ENCODE data around the gene FBXO21.

Gene FBXO21

GRCh38 chr12:117158911-117159553 is 31.2 kb downstream of the FBXO21 start:
- no peaks in the 10 kb centered on the region for H4K20me1 ChIP-seq (ENCODE audit: low read depth, low read length)
- H3K4me2 ChIP-seq (ENCODE audit: low read depth, low read length, poor library complexity, severe bottlenecking): no peak overlapping the region
- no peak for TF ChIP-seq EZH2phosphoT487 (conservative IDR thresholded peaks at IDR 0.05; ENCODE audit: low read length)
- TF ChIP-seq CTCF (IDR thresholded peaks at IDR 0.05; ENCODE audit: insufficient read depth, low read length, poor library complexity, severe bottlenecking): no peak
- H3F3A ChIP-seq (ENCODE audit: insufficient read depth): no peaks in the 10 kb centered on the region
- H3K4me3 ChIP-seq (ENCODE audit: insufficient read depth, low read length, poor library complexity, severe bottlenecking): no peak overlapping the region
- peaks cover 10% of the 10 kb centered on the region for H3K36me3 ChIP-seq (ENCODE audit: low read length)
- H3K27ac ChIP-seq (ENCODE audit: low read depth, low read length): no peak overlapping the region
- H3K9me3 ChIP-seq (ENCODE audit: insufficient read depth, low read length): no peaks in the 10 kb centered on the region
- no peaks in the 10 kb centered on the region for H3K9me2 ChIP-seq (replicated peaks; ENCODE audit: insufficient read depth, low read length)
- no peak overlapping the region for H2AFZ ChIP-seq (ENCODE audit: low read depth, low read length, severe bottlenecking)
- no peaks in the 10 kb centered on the region for H3K27me3 ChIP-seq (ENCODE audit: low read length)
- no peak overlapping the region for H3K9ac ChIP-seq (ENCODE audit: low read length)
- no peaks in the 10 kb centered on the region for H3K79me2 ChIP-seq (ENCODE audit: insufficient read depth, low read length)

- no peaks in the 10 kb centered on the region for H3K27me3 ChIP-seq (ENCODE audit: low read length)
- no peaks in the 10 kb centered on the region for H3F3A ChIP-seq (ENCODE audit: insufficient read depth)
- no peak overlapping the region for H3K4me3 ChIP-seq (ENCODE audit: insufficient read depth, low read length, poor library complexity, severe bottlenecking)
- TF ChIP-seq EZH2phosphoT487 (conservative IDR thresholded peaks at IDR 0.05; ENCODE audit: low read length): no peak
- no peaks in the 10 kb centered on the region for H3K9me2 ChIP-seq (replicated peaks; ENCODE audit: insufficient read depth, low read length)
- no peaks in the 10 kb centered on the region for H3K9me3 ChIP-seq (ENCODE audit: insufficient read depth, low read length)
- no peak overlapping the region for H2AFZ ChIP-seq (ENCODE audit: low read depth, low read length, severe bottlenecking)
- H3K27ac ChIP-seq (ENCODE audit: low read depth, low read length): no peak overlapping the region
- no peaks in the 10 kb centered on the region for H3K79me2 ChIP-seq (ENCODE audit: insufficient read depth, low read length)
- H3K4me2 ChIP-seq (ENCODE audit: low read depth, low read length, poor library complexity, severe bottlenecking): no peak overlapping the region
- H3K9ac ChIP-seq (ENCODE audit: low read length): no peak overlapping the region
- peaks cover 10% of the 10 kb centered on the region for H3K36me3 ChIP-seq (ENCODE audit: low read length)
- H4K20me1 ChIP-seq (ENCODE audit: low read depth, low read length): no peaks in the 10 kb centered on the region
These were observed 32.2 kb downstream of the FBXO21 start for GRCh38 chr12:117158096-117158495.

GRCh38 chr12:117155278-117156060 is 34.8 kb downstream of the FBXO21 start:
- Histone ChIP-seq H3K27me3 (ENCODE audit: low read length) (no peaks in the 10 kb centered on the region), H3K9me3 (ENCODE audit: insufficient read depth, low read length) (no peaks in the 10 kb centered on the region), H3K4me3 (ENCODE audit: insufficient read depth, low read length, poor library complexity, severe bottlenecking) (no peak overlapping the region), H3K27ac (ENCODE audit: low read depth, low read length) (no peak overlapping the region), H3K4me2 (ENCODE audit: low read depth, low read length, poor library complexity, severe bottlenecking) (no peak overlapping the region), H3K9ac (ENCODE audit: low read length) (no peak overlapping the region), H3F3A (ENCODE audit: insufficient read depth) (no peaks in the 10 kb centered on the region), H3K36me3 (ENCODE audit: low read length) (peaks cover 13% of the 10 kb centered on the region), H3K9me2 (replicated peaks; ENCODE audit: insufficient read depth, low read length) (no peaks in the 10 kb centered on the region), H2AFZ (ENCODE audit: low read depth, low read length, severe bottlenecking) (no peak overlapping the region), H4K20me1 (ENCODE audit: low read depth, low read length) (no peaks in the 10 kb centered on the region), H3K79me2 (ENCODE audit: insufficient read depth, low read length) (no peaks in the 10 kb centered on the region)
- TF ChIP-seq EZH2phosphoT487 (conservative IDR thresholded peaks at IDR 0.05; ENCODE audit: low read length) (no peak), CTCF (IDR thresholded peaks at IDR 0.05; ENCODE audit: insufficient read depth, low read length, poor library complexity, severe bottlenecking) (peak; percentile 92)
